Small intestine (tissue), 7 donors: Measurements from ENCODE around the gene KIAA0319L. TPM values are rescaled to one million over a fixed set of nuclear protein-coding genes. Genes with fewer than 3 reads are reported as not detected.
A peak's percentile ranks its signal among the peaks of the same experiment; 100 is the strongest.

Experiments
- DNase-seq, 2 donors: peaks; one replicate each; pipeline versions ENCODE4 v3.0.0 to v3.0.0-alpha.2; 2013
- FAIRE-seq: peaks from 2 replicates; lab custom pipeline; 2012; peaks lifted over from hg19 to GRCh38; lab: Jason Lieb, UNC
- H3K27ac ChIP-seq, 3 donors: one replicate each; pipeline ENCODE4 v1.5.1; 2013; ENCODE audit warnings: low read length in 2 of 3, mild to moderate bottlenecking in 2 of 3, control low read depth in 1 of 3, inconsistent platforms in 1 of 3, low read depth in 1 of 3, moderate library complexity in 1 of 3
- H3K27me3 ChIP-seq, 3 donors: one replicate each; pipeline ENCODE4 v1.6.1; 2013; ENCODE audit warnings: low read length in 3 of 3, inconsistent platforms in 1 of 3; ENCODE audit not compliant: control insufficient read depth in 3 of 3, insufficient read depth in 3 of 3
- H3K36me3 ChIP-seq, 3 donors: one replicate each; pipeline ENCODE4 v1.6.1; 2013; ENCODE audit warnings: low read length in 3 of 3, inconsistent platforms in 1 of 3, low read depth in 1 of 3, mild to moderate bottlenecking in 1 of 3, moderate library complexity in 1 of 3; ENCODE audit not compliant: control insufficient read depth in 3 of 3, insufficient read depth in 2 of 3
- H3K4me1 ChIP-seq, 3 donors: one replicate each; pipeline ENCODE4 v1.6.1; 2013; ENCODE audit warnings: low read length in 2 of 3, inconsistent platforms in 1 of 3, low read depth in 1 of 3, mild to moderate bottlenecking in 1 of 3, moderate library complexity in 1 of 3; ENCODE audit not compliant: control insufficient read depth in 3 of 3, insufficient read depth in 2 of 3
- H3K4me3 ChIP-seq, 3 donors: one replicate each; pipeline ENCODE4 v1.5.1; 2013; ENCODE audit warnings: low read length in 3 of 3, control low read depth in 1 of 3, inconsistent platforms in 1 of 3, low read depth in 1 of 3, mild to moderate bottlenecking in 1 of 3, moderate library complexity in 1 of 3
- H3K9me3 ChIP-seq, 2 donors: one replicate each; pipeline ENCODE4 v1.6.1; 2013; ENCODE audit warnings: low read depth in 1 of 2, low read length in 1 of 2; ENCODE audit not compliant: control insufficient read depth in 2 of 2, insufficient read depth in 1 of 2
- WGBS, 3 donors: extraction: QIAGEN DNeasy Blood & Tissue Kit; methylation state at CpG; one replicate each; pipeline ENCODE4 v1.1.7; 2013; 5-methylcytosine and 5-hydroxymethylcytosine counted together
- polyA plus RNA-seq, 4 donors: library from polyadenylated mRNA; stranded (reverse) in 3 of 4; unstranded in 1 of 4; fragments of 200-250 nt in 3 of 4; fragments of 120-200 nt in 1 of 4; gene quantifications; one replicate each; pipeline versions ENCODE4 v1.2.1 to v1.2.3, GENCODE V29; 2013
- donor health status: healthy with polysubstance abuse.
- donor health status: control.
- donor health status: control.
- donor health status: Bipolar disorder and iron deficiency.
- donor health status: healthy.

Gene KIAA0319L
- polyA plus RNA-seq, 4 donors, result 14.1 to 66.4 (median 21.9) TPM

DNA sequence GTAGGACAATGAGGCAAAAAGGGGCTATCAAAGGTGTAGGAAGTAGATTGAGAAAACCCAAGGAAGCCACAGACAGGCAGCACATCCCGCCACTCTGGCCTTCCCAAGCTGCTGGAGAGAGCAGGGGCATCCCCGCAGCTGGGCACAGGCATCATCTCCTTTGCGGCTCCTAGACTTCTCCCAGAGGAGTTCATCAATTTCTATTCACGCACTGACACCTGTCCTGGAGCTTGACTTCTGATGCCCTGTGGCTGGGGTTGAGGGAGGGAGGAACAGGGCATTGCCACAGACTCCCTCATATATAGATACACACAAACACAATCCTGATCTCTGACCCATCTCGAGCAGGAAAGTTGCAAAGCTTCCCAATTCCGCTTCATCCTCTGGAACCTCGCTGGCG lies 14.1 kb upstream of the KIAA0319L start:
- FAIRE-seq (no peak), DNase-seq (no peak)
- WGBS, 3 donors, result 87 to 89% (median 88%) methylated on average over 8 of the region's 8 CpGs
- Histone ChIP-seq H3K36me3 (peaks cover 0 to 9% (median 0%) of the 10 kb centered on the region in 3 donors), H3K27ac (no peak overlapping the region), H3K9me3 (no peaks in the 10 kb centered on the region), H3K4me1 (peaks cover 0 to 20% (median 0%) of the 10 kb centered on the region in 3 donors), H3K4me3 (no peak overlapping the region), H3K27me3 (peaks cover 0 to 58% (median 15%) of the 10 kb centered on the region in 3 donors)

DNA sequence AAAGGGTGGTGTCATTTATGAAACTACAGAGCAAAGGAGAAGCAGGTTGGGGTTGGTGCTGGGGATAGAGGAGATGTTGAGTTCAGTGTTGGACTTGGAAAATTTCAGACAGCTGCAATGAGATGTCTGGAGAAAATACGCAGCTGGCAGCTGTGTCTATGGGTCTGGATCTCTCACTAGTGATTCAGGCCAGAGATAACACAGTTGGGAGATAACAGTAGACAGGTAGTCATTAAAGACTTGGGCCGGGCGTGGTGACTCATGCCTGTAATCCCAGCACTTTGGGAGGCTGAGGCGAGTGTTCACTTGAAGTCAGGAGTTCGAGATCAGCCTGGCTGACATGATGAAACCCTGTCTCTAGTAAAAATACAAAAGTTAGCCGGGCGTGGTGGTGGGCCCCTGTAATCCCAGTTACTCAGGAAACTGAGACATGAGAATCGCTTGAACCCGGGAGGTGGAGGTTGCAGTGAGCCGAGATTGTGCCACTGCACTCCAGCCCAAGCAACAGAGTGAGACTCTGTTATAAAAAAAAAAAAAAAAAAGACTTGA lies 13.5 kb upstream of the KIAA0319L start:
- H3K27ac ChIP-seq, result no peak overlapping the region
- H3K27me3 ChIP-seq, result peaks cover 0 to 52% (median 15%) of the 10 kb centered on the region in 3 donors
- WGBS, 3 donors, result 48 to 79% (median 75%) methylated on average over 10 of the region's 10 CpGs
- H3K36me3 ChIP-seq, result peaks cover 0 to 10% (median 0%) of the 10 kb centered on the region in 3 donors
- DNase-seq (no peak), FAIRE-seq (no peak)
- H3K4me1 ChIP-seq, result peaks cover 0 to 14% (median 0%) of the 10 kb centered on the region in 3 donors
- no peaks in the 10 kb centered on the region for H3K9me3 ChIP-seq
- no peak overlapping the region for H3K4me3 ChIP-seq

DNA sequence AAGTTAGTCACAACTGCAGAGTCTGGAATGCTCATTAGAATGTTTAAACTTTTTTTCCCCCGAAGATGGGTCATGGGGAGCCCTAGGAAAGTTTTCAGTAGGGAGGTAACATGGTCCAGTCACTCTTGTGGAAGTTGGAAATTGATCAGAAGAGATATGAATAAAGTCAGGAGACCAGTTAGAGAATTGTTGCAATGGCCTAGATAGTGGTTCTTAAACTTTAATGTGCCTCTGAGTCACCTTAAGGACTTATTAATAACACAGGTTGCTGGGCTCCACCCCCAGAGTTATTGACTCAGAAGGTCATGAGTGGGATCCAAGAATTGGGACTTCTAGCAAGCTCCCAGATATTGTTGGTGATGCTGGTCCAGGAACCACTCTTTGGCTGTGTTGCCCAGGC lies 12.7 kb upstream of the KIAA0319L start:
- WGBS, 3 donors, result 50 to 80% (median 56%) methylated on average over 1 of the region's 1 CpG
- H3K4me3 ChIP-seq, result no peak overlapping the region
- FAIRE-seq (no peak), DNase-seq (no peak)
- peaks cover 0 to 8% (median 0%) of the 10 kb centered on the region in 3 donors for H3K4me1 ChIP-seq
- no peak overlapping the region for H3K27ac ChIP-seq
- peaks cover 0 to 16% (median 0%) of the 10 kb centered on the region in 3 donors for H3K36me3 ChIP-seq
- no peaks in the 10 kb centered on the region for H3K9me3 ChIP-seq
- H3K27me3 ChIP-seq, result peaks cover 0 to 48% (median 15%) of the 10 kb centered on the region in 3 donors

DNA sequence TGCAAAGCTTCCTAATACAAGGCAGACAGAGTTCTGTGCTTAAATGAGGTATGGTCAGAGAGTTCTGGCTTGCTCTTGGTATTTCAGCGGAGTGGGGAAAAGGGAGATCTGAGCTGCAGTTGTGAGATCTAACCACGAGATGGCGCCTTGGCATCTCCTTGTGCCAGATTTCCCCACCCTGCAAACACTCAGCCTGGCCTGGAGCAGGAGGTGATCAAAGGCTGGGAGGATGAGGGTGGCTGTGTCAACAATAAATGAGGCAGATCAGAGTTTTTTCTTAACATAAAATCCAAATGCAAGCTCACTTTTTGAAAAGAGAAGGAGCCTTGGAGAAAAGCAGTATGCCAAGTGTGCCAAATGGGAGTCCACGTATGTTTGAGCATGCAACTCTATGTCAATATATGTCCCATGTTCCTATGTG lies 11.8 kb upstream of the KIAA0319L start:
- Histone ChIP-seq H3K4me1 (peaks cover 0 to 4% (median 0%) of the 10 kb centered on the region in 3 donors), H3K27ac (no peak overlapping the region), H3K4me3 (no peak overlapping the region), H3K27me3 (peaks cover 0 to 40% (median 15%) of the 10 kb centered on the region in 3 donors), H3K36me3 (peaks cover 0 to 25% (median 0%) of the 10 kb centered on the region in 3 donors), H3K9me3 (no peaks in the 10 kb centered on the region)
- 17 to 25% (median 25%) methylated on average over 4 of the region's 4 CpGs for WGBS, 3 donors
- FAIRE-seq (no peak), DNase-seq (peak; percentile 74 to 81)

DNA sequence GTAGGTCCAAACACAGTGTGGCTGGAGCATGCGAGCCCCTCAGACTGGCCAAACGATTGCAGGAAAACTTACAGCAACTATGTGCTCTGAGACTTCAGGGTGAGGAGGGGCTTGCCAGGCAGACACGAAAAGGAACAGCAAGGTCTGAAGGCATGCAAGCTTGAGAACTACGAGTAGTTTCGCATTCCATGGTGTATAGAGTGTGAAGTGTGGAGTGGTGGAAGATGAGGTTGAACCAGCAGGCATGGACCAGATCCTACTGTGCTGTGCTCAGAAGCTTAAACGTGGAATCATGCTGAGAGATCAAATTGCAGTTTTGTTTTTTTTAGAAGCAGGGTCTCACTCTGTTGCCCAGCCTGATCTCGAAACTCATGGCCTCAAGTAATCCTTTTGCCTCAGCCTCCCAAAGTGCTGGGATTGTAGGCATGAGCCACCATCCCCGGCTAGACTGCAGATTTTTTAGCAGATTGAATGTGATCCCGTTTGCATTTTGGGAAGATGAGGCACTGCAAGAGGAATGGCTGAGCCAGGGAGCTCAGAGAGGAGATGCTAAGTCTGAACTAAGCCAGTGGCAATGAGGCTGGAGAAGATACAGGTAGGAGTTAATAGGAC lies 10.8 kb upstream of the KIAA0319L start:
- DNase-seq, result no peak
- H3K9me3 ChIP-seq, result no peaks in the 10 kb centered on the region
- no peak for FAIRE-seq
- no peak overlapping the region for H3K27ac ChIP-seq
- H3K36me3 ChIP-seq, result peaks cover 0 to 33% (median 0%) of the 10 kb centered on the region in 3 donors
- H3K4me3 ChIP-seq, result no peak overlapping the region
- H3K27me3 ChIP-seq, result peaks cover 0 to 33% (median 11%) of the 10 kb centered on the region in 3 donors
- peaks cover 0 to 4% (median 0%) of the 10 kb centered on the region in 3 donors for H3K4me1 ChIP-seq
- 73 to 84% (median 73%) methylated on average over 9 of the region's 9 CpGs for WGBS, 3 donors

DNA sequence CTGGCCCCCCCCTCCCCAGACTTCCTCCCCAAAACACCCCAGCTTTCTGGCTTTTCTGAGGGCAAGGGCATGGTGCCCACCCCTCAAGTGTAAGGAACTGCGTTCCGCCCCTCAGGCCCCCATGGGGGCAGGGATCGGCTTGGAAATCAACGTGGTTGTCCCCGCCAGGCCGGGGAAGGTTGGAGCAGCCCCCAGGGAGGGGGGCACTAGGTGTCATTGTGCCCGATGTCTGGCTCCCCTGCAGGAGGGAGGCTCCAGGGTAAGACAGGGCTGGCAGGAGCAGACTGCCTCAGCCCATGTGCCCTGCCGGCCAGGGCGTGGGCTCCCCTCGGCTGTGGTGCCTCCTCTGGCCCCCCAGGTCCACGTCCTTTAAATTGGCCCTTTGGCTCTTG lies 8.5 kb upstream of the KIAA0319L start:
- no peak for DNase-seq
- Histone ChIP-seq H3K9me3 (no peaks in the 10 kb centered on the region), H3K36me3 (peaks cover 0 to 55% (median 0%) of the 10 kb centered on the region in 3 donors), H3K4me3 (no peak overlapping the region), H3K4me1 (no peaks in the 10 kb centered on the region), H3K27me3 (peaks cover 0 to 9% (median 0%) of the 10 kb centered on the region in 3 donors), H3K27ac (no peak overlapping the region)
- 93 to 96% (median 94%) methylated on average over 11 of the region's 11 CpGs for WGBS, 3 donors
- no peak for FAIRE-seq

DNA sequence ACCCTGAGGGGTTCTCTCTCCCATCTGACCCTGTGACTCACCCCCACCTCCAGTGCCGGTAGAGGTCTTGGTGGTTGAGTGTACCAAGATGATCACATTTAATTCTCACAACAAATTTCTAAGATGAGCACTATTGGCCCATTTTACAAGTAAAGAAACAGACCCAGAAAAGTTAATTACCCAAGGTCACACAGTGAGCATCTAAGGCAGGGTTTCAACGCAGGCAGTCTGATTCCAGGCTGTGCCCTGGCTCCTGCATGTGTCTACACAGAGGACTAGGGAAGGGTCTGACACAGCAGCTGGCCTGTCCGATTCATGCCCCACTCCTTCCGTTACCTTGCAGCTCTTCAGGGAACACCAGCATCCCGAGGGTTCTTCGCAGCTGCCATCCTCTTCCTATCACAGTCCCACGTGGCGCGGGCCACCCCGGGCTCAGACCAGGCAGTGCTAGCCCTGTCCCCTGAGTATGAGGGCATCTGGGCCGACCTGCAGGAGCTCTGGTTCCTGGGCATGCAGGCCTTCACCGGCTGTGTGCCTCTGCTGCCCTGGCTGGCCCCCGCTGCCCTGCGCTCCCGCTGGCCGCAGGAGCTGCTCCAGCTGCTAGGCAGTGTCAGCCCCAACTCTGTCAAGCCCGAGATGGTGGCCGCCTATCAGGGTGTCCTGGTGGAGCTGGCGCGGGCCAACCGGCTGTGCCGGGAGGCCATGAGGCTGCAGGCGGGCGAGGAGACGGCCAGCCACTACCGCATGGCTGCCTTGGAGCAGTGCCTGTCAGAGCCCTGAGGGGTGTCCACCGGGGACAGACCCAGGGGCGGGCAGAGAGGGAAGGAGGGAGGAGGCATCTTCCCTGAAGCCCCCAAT lies 7.9 kb upstream of the KIAA0319L start:
- H3K4me3 ChIP-seq, result no peak overlapping the region
- no peak overlapping the region for H3K27ac ChIP-seq
- H3K27me3 ChIP-seq, result peaks cover 0 to 3% (median 0%) of the 10 kb centered on the region in 3 donors
- FAIRE-seq, result no peak
- no peaks in the 10 kb centered on the region for H3K9me3 ChIP-seq
- no peaks in the 10 kb centered on the region for H3K4me1 ChIP-seq
- whole genome bisulfite sequencing, 3 donors, result 87 to 90% (median 89%) methylated on average over 27 to 28 of the region's 28 CpGs
- H3K36me3 ChIP-seq, result peaks cover 0 to 61% (median 0%) of the 10 kb centered on the region in 3 donors
- no peak for DNase-seq
